Measurements from ENCODE around the gene ANTXR1.

ANTXR1 gene

DNA sequence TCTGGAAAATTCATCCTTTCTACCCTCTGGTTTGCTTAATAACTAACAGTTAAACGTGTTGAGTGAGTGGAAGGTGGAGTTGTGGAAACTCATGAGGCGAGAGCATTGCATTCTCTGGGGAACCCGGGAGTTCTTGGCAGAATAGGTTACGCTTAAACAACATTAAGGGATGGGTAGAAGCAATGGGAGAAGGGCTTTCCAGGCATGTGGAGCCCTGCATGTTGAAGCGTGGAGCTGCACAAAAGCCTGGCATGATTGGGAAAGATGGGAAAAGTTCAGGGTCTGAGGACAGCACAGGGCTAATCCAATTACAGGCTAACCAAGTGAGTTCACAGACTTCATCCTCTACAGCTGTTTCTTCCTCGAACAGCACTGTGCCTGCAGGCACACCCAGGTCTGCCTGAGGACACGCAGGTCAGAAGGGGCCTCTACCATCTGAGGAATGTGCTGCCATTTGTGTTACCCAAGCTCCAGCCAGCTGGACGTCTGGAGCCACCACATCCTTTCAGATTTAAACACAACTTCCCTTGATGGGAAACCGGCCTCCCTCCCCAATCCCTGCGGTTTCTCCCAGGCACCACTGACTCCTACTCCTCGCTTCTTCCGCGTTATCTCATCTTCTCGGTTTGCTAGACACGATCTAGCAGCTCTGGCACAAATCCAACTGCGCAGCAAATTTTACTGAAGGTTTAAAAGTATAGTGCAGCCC is 164.2 kb downstream of the ANTXR1 start:
- no peaks in the 10 kb centered on the region for H3K27me3 ChIP-seq
- peak overlapping the region; percentile 90 to 96 for H3K27ac ChIP-seq
- H3K36me3 ChIP-seq: peaks cover 2 to 9% (median 8%) of the 10 kb centered on the region in 3 donors
- TF ChIP-seq, protein P1, sequence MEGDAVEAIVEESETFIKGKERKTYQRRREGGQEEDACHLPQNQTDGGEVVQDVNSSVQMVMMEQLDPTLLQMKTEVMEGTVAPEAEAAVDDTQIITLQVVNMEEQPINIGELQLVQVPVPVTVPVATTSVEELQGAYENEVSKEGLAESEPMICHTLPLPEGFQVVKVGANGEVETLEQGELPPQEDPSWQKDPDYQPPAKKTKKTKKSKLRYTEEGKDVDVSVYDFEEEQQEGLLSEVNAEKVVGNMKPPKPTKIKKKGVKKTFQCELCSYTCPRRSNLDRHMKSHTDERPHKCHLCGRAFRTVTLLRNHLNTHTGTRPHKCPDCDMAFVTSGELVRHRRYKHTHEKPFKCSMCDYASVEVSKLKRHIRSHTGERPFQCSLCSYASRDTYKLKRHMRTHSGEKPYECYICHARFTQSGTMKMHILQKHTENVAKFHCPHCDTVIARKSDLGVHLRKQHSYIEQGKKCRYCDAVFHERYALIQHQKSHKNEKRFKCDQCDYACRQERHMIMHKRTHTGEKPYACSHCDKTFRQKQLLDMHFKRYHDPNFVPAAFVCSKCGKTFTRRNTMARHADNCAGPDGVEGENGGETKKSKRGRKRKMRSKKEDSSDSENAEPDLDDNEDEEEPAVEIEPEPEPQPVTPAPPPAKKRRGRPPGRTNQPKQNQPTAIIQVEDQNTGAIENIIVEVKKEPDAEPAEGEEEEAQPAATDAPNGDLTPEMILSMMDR (IDR thresholded peaks at IDR 0.05): no peak
- H3K9me3 ChIP-seq: no peaks in the 10 kb centered on the region
- H3K4me3 ChIP-seq: peak overlapping the region; percentile 3 to 19
- intact Hi-C loops (cut with DNase I; ENCODE audit: low total_unique reads): no loop called here
- peak; percentile 75 to 86 for DNase-seq
- H3K4me1 ChIP-seq: peaks cover 14 to 87% (median 60%) of the 10 kb centered on the region in 4 donors

DNA sequence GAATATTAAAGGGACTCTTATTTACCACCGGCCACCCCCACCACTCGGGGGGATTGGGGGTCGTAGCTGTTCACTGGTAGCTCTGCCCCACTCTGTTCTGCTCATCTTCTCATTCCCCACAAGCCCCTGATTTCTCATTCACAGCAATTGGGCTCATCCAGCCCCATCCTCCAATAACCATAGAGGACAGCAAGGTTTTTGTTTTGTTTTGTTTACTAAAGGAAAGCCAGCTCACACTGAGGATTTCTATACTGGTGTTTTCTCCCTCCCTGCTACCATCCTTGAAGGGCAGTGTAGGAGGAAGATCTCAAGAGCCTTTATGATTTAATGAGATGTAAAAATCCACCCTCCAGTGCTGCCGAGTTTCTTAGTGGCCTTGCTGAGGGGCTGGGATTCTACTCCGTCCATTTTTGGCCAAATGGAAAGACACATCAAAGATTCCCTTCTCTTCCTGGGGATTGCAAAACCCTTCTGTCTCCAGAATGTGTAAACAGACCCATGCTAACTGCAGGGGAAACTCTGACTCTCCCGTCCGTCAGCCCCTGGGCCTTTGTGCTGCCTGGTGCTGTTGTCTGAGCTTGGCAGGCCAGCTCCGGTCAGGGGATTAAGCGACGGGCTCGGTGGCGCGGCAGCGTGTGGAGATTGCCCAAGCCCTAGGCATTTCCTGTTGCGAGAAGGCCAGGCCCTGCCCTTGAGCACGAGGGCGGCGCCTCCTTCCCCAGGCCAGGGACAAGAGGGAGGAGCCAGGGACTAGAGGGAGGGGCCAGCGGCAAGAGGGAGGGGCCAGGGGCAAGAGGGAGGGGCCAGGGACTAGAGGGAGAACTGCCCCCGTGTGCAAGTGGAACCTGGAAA is 165.0 kb downstream of the ANTXR1 start:
- peak; percentile 97 to 99 for DNase-seq
- no peaks in the 10 kb centered on the region for H3K9me3 ChIP-seq
- H3K36me3 ChIP-seq: peaks cover 5 to 17% (median 16%) of the 10 kb centered on the region in 3 donors
- intact Hi-C loops (cut with DNase I; ENCODE audit: low total_unique reads): no loop called here
- TF ChIP-seq, protein P1 (IDR thresholded peaks at IDR 0.05): no peak
- peak overlapping the region; percentile 90 to 96 for H3K27ac ChIP-seq
- H3K27me3 ChIP-seq: no peaks in the 10 kb centered on the region
- H3K4me1 ChIP-seq: peaks cover 14 to 79% (median 56%) of the 10 kb centered on the region in 4 donors
- peak overlapping the region; percentile 3 to 19 for H3K4me3 ChIP-seq

DNA sequence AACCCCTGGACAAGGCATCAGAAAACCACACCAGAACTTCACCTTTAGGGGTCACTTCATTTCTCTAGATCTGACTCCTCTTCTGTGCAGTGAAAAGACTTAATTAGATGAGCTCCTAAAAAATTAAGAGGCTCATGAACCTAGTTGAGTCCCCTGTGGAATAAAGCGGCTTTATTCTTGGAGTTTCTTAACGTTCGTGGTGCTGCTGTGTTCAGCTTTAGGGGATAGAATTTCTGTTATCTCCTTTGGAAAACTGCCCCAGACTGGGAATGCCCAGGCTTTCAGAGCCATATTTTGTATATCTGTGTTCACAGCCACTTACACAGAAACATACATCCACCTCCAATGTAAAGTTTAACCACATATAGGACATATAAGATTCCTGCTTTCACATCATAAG is 165.8 kb downstream of the ANTXR1 start:
- DNase-seq: no peak
- Histone ChIP-seq H3K4me1 (peaks cover 14 to 73% (median 49%) of the 10 kb centered on the region in 4 donors), H3K4me3 (no peak overlapping the region), H3K27ac (peak overlapping the region; percentile 90 to 96), H3K9me3 (no peaks in the 10 kb centered on the region), H3K36me3 (peaks cover 6 to 25% (median 21%) of the 10 kb centered on the region in 3 donors), H3K27me3 (no peaks in the 10 kb centered on the region)
- intact Hi-C loops (cut with DNase I; ENCODE audit: low total_unique reads): no loop called here
- TF ChIP-seq, protein P1 (IDR thresholded peaks at IDR 0.05): no peak

DNA sequence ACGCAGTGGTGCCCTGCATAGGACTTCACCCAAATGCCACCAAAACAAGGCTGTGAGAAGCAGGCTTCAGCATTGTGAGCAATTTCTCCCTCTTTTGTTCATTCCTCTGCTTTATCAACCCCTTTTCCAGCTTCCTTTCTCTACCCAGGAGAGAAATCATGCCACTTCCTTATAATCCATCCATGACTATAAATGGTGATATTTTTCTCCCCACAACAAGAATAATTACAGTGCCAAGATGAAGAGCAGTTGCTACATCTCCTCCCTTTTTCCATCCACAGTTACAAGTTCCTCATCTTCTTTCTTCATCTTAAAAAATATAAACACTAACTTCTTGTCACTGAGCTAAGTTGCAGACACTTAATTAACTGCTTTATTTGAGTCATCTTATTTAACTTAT is 167.2 kb downstream of the ANTXR1 start:
- peaks cover 14 to 72% (median 44%) of the 10 kb centered on the region in 4 donors for H3K4me1 ChIP-seq

DNA sequence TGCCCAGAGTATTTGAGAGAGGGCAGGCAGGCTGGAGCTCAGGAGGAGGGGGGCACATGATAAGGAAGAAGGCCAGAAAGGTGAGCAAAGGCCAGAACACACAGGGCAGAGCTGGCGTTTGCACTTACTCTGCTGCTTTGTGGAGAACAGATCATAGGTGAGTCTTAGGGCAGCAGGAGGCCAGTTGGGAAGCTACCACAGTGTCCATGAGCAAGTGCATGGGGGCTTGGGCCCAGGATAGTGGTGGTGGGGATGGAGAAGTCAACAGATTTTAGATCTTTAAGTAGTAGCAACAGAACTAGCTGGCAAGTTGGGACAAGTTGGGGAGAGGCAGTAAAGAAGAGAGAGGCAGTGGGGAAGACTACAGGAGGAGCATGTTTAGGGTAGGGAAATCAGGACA is 168.0 kb downstream of the ANTXR1 start:
- Histone ChIP-seq H3K9me3 (no peaks in the 10 kb centered on the region), H3K27ac (peak overlapping the region; percentile 90 to 96), H3K36me3 (peaks cover 9 to 45% (median 35%) of the 10 kb centered on the region in 3 donors), H3K4me1 (peaks cover 14 to 67% (median 36%) of the 10 kb centered on the region in 4 donors), H3K4me3 (no peak overlapping the region), H3K27me3 (no peaks in the 10 kb centered on the region)
- intact Hi-C loops (cut with DNase I; ENCODE audit: low total_unique reads): no loop called here
- DNase-seq: no peak
- TF ChIP-seq, protein P1 (IDR thresholded peaks at IDR 0.05): no peak

More for the DNA sequence above, 167.2 kb downstream of the ANTXR1 start:
- Histone ChIP-seq H3K36me3 (peaks cover 9 to 37% (median 30%) of the 10 kb centered on the region in 3 donors), H3K27me3 (no peaks in the 10 kb centered on the region), H3K9me3 (no peaks in the 10 kb centered on the region), H3K4me3 (no peak overlapping the region), H3K27ac (peak overlapping the region; percentile 90 to 96)
- TF ChIP-seq, protein P1 (IDR thresholded peaks at IDR 0.05): no peak
- DNase-seq: no peak
- intact Hi-C loops (cut with DNase I; ENCODE audit: low total_unique reads): no loop called here
